Calu3 (cell line): Measurements from ENCODE around the gene CCDC73. TPM values are rescaled to one million over a fixed set of nuclear protein-coding genes. Genes with fewer than 3 reads are reported as not detected.

Source experiments
- BruUV-seq: library from RNA; stranded (reverse); fragments of 400-500 nt; replicated peaks from 2 replicates; lab custom pipeline; 2021; lab: Mats Ljungman, UMichigan
- CTCF ChIA-PET: fragments of 300-600 bp; sonication (Branson Sonifier 250); formaldehyde crosslinking; loops from one replicate; lab custom pipeline; 2022; ENCODE audit warnings: antibody characterized with exemption; lab: Charles Lee
- DNase-seq: peaks from one replicate; pipeline ENCODE4 v3.0.0; 2022
- H3K27ac Mint-ChIP-seq: one replicate; pipeline ENCODE4 v1.8.0; 2022; ENCODE audit warnings: mixed read lengths; ENCODE audit not compliant: unreplicated experiment
- H3K27me3 Mint-ChIP-seq: one replicate; pipeline ENCODE4 v1.8.0; 2022; ENCODE audit warnings: mixed read lengths; ENCODE audit not compliant: unreplicated experiment
- H3K36me3 Mint-ChIP-seq: one replicate; pipeline ENCODE4 v1.8.0; 2022; ENCODE audit warnings: mild to moderate bottlenecking, moderate library complexity, mixed read lengths; ENCODE audit not compliant: insufficient read depth, unreplicated experiment
- H3K4me1 Mint-ChIP-seq: one replicate; pipeline ENCODE4 v1.8.0; 2022; ENCODE audit warnings: mild to moderate bottlenecking, low read depth, mixed read lengths; ENCODE audit not compliant: unreplicated experiment
- H3K4me3 Mint-ChIP-seq: one replicate; pipeline ENCODE4 v1.8.0; 2022; ENCODE audit warnings: mild to moderate bottlenecking, low read depth, moderate library complexity, mixed read lengths; ENCODE audit not compliant: unreplicated experiment
- H3K9me3 Mint-ChIP-seq: one replicate; pipeline ENCODE4 v1.8.0; 2022; ENCODE audit warnings: low read depth, mixed read lengths; ENCODE audit not compliant: unreplicated experiment
- intact Hi-C: fragments of 100-400 bp; cut with micrococcal nuclease; formaldehyde crosslinking; loops from one replicate; pipeline ENCODE4 v1.10.0; 2022; ENCODE audit not compliant: unreplicated experiment
- total RNA-seq: library from RNA; stranded (reverse); gene quantifications from 2 replicates; pipeline ENCODE4 v1.2.3, GENCODE V29; 2022
- TF ChIP-seq, protein P1 (sequence below): fragments of 200-600 bp; IDR thresholded peaks from one replicate; pipeline ENCODE4 v1.8.0; 2022; ENCODE audit warnings: antibody characterized with exemption; ENCODE audit not compliant: unreplicated experiment

Gene CCDC73
- total RNA-seq, 1 experiment from 2014 or later, result not detected

- Mint-ChIP-seq H3K27ac (no peak overlapping the region), H3K36me3 (no peaks in the 10 kb centered on the region), H3K4me3 (no peak overlapping the region), H3K27me3 (no peaks in the 10 kb centered on the region), H3K4me1 (no peaks in the 10 kb centered on the region), H3K9me3 (no peaks in the 10 kb centered on the region)
- no peak for DNase-seq
- TF ChIP-seq, protein P1, sequence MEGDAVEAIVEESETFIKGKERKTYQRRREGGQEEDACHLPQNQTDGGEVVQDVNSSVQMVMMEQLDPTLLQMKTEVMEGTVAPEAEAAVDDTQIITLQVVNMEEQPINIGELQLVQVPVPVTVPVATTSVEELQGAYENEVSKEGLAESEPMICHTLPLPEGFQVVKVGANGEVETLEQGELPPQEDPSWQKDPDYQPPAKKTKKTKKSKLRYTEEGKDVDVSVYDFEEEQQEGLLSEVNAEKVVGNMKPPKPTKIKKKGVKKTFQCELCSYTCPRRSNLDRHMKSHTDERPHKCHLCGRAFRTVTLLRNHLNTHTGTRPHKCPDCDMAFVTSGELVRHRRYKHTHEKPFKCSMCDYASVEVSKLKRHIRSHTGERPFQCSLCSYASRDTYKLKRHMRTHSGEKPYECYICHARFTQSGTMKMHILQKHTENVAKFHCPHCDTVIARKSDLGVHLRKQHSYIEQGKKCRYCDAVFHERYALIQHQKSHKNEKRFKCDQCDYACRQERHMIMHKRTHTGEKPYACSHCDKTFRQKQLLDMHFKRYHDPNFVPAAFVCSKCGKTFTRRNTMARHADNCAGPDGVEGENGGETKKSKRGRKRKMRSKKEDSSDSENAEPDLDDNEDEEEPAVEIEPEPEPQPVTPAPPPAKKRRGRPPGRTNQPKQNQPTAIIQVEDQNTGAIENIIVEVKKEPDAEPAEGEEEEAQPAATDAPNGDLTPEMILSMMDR, result no peak
- BruUV-seq, result no TSS peak
- intact Hi-C loops, result no loop called here
- CTCF ChIA-PET, result no interaction called here
Measured at GRCh38 chr11:32643526-32643925, 150.9 kb downstream of the CCDC73 start.

DNA sequence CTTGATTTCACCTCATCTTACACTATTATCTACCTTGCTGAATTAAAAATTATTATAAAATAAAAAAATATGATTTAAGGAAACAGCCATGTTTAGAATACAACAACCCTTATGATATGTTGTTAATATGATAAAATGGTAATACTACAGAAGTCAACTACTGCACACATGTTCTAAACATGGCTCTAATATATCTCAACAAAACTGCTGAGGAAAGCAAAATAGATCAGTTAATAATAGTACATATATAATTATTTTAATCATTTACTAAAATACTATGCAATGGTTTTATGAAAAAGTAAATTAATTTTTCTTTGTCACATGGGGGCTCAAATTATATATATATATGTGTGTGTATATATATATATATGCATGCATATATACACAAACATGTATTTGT is 153.1 kb downstream of the CCDC73 start:
- Mint-ChIP-seq H3K36me3 (no peaks in the 10 kb centered on the region), H3K27ac (no peak overlapping the region), H3K4me3 (no peak overlapping the region), H3K27me3 (no peaks in the 10 kb centered on the region), H3K4me1 (no peaks in the 10 kb centered on the region), H3K9me3 (no peaks in the 10 kb centered on the region)
- no TSS peak for BruUV-seq
- TF ChIP-seq, protein P1, result no peak
- CTCF ChIA-PET, result no interaction called here
- DNase-seq, result no peak
- intact Hi-C loops, result no loop called here

DNA sequence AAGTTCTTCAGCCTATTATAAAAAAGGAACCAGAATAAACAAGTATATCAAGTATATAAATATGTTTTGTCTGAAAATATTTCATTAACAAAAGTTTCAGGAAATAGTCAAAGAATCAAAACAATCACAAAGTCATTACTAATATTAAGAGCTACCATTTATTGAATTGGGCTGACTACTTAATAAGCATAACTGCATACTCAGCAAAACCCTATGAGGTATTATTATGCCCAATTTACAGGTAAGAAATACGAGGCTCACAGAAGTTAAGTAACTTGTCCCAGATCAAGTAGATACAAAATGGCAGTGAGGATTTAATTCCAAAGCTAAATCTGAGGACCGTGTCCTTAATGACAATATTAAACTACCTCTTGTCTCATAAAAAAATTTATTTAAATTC is 158.6 kb downstream of the CCDC73 start:
- Mint-ChIP-seq H3K27ac (no peak overlapping the region), H3K4me3 (no peak overlapping the region), H3K36me3 (no peaks in the 10 kb centered on the region), H3K27me3 (peaks cover 7% of the 10 kb centered on the region), H3K9me3 (no peaks in the 10 kb centered on the region), H3K4me1 (no peaks in the 10 kb centered on the region)
- no TSS peak for BruUV-seq
- TF ChIP-seq, protein P1, result no peak
- CTCF ChIA-PET, result no interaction called here
- intact Hi-C loops, result no loop called here
- DNase-seq, result no peak

DNA sequence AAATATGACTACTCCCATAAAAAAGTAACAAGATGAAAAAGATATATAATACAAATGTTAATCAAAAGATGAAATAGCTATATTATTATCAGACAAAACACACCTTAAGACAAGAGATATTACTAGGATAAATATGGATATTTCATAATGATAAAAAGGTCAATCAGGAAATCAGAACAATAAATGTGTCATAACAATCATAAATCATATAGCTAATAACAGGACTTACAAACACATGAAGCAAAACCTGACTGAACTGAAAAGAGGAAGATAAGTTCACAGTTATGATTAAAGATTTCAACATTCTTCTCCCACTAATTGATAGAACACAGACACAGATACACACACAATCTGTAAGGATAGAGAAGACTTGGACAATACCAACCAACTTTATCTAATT is 163.6 kb downstream of the CCDC73 start:
- Mint-ChIP-seq H3K27ac (no peak overlapping the region), H3K4me1 (no peaks in the 10 kb centered on the region), H3K27me3 (peaks cover 7% of the 10 kb centered on the region), H3K4me3 (no peak overlapping the region), H3K9me3 (no peaks in the 10 kb centered on the region), H3K36me3 (no peaks in the 10 kb centered on the region)
- DNase-seq, result no peak
- CTCF ChIA-PET, result no interaction called here
- intact Hi-C loops, result no loop called here
- no TSS peak for BruUV-seq
- TF ChIP-seq, protein P1, result no peak
